Measurements from ENCODE around the gene DAD1.

DNA sequence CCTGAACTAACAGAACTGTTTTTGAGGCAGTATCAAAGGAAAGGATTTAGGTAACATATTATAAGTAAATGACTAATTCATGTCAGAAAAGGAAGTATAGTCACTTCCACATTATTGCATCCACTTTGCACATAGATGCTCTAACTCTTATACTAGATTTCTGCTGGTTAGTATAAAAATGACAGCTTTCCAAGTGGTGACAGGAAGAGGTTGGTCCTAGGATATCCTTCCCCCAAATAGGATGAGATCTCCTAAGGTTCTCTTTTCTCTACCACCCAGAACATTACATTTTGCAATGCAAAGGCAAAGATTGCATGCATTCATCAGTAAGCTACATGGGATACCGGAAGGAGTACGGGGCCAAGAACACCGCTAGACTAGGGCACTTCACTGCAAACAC, 15.2 kb downstream of the DAD1 start:
- TF ChIP-seq RAD21 (IDR thresholded peaks at IDR 0.05; ENCODE audit: low read length) = no peak
- TF ChIP-seq, protein P1, sequence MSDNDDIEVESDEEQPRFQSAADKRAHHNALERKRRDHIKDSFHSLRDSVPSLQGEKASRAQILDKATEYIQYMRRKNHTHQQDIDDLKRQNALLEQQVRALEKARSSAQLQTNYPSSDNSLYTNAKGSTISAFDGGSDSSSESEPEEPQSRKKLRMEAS (IDR thresholded peaks at IDR 0.05; ENCODE audit: low read depth) = no peak
- TF ChIP-seq EZH2phosphoT487 (IDR thresholded peaks at IDR 0.05; ENCODE audit: borderline replicate concordance, low read depth) = no peak
- no peak for TF ChIP-seq CTCF (IDR thresholded peaks at IDR 0.05)
- no peak for TF ChIP-seq EP300 (IDR thresholded peaks at IDR 0.05; ENCODE audit: borderline replicate concordance in 1 of 2, low read depth in 1 of 2, low read length in 1 of 2)
- no peak for TF ChIP-seq POLR2AphosphoS5 (IDR thresholded peaks at IDR 0.05; ENCODE audit: low read depth, low read length)
- TF ChIP-seq RXRA (IDR thresholded peaks at IDR 0.05; ENCODE audit: borderline replicate concordance, low read depth) = no peak
- TF ChIP-seq PBX3 (IDR thresholded peaks at IDR 0.05) = no peak
- no peak for TF ChIP-seq RCOR1 (IDR thresholded peaks at IDR 0.05; ENCODE audit: low read length)

All from SK-N-SH (cell line).